GM18517 (cell line): Measurements from ENCODE around the gene SCG5.

Source experiments
- ATAC-seq: cut with Tn5 transposase; IDR thresholded peaks from one replicate; pipeline ENCODE4 v1.9.1; 2021; ENCODE audit warnings: mild to moderate bottlenecking, moderate library complexity; ENCODE audit not compliant: unreplicated experiment

Gene SCG5

GRCh38 chr15:32657941-32658340, 16.4 kb downstream of the SCG5 start:
- ATAC-seq = no peak

- no peak for ATAC-seq
Observed at GRCh38 chr15:32659340-32660155, 18.0 kb downstream of the SCG5 start.

GRCh38 chr15:32663671-32664070, 22.2 kb downstream of the SCG5 start:
- no peak for ATAC-seq

- no peak for ATAC-seq
Observed at GRCh38 chr15:32664796-32665195, 23.3 kb downstream of the SCG5 start.

- no peak for ATAC-seq
Observed at GRCh38 chr15:32667321-32667720, 25.8 kb downstream of the SCG5 start.

- ATAC-seq = no peak
Observed at GRCh38 chr15:32668942-32669341, 27.4 kb downstream of the SCG5 start.

- no peak for ATAC-seq
Observed at GRCh38 chr15:32669896-32670611, 28.5 kb downstream of the SCG5 start.

GRCh38 chr15:32670623-32671022, 29.1 kb downstream of the SCG5 start:
- ATAC-seq = no peak

DNA sequence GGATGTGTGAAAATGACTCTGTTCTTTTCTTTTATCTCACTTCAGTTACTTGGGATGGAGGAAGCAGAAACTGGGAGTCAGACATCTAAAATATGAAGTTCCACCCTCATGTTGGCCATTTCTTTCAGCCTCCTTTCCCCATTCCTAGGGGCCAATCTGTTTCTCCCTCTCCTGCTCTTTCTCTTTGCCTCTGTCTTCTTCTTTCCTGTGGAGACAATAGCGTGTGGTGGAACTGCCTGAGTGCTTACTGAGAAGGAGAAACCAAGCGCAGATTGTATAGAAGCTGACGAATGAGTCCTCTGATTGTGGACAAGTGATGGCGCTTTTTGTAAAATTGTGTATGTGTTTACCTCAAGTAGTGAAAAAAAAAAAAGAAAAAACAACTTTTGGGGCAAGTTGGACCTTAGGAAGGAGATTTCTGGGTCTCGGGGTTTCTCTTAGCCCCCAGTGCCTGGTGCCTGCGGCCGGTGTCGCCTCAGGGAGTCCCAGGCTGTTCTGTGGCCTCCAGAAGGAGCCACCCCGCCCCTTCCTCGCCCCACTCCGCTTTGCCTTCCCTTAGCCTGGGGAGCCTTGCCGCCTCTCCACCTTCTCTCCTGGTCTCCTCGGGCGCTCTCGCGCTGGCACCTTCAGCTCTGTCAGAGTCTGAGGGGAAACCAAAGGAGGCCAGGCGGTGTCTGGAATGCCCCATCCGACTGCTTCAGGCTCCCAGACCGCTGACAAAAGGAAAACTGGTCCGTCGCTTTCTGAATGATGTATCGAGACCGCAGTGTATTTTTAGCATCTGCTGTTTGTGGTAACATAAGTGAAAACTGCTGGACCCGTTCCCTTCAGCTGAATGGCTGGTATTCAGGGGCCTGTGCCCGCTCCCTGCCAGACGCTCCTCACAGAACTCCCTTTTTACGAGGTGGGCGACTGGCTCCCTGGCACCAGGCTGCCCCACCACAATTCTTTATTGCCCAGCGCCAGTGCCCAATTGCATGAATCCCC, 30.1 kb downstream of the SCG5 start:
- no peak for ATAC-seq

DNA sequence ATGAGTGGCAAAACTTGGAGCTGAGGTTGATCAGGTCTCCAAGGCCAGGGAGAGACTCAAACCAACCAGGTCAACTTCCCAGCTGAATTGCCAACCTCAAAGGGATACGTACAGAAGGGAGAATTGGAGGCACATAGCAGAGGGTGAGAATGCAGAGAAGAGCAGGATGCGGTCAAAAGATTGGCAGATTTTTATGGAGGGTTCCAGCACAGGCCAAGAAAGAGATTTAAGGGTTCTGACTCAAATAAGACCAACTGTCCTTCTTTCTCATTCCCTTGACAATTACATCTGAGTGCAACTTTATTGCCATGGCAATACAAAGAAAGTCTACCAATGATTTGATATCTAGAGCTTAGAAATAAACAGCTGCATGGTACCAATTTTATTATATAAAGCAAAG, 33.2 kb downstream of the SCG5 start:
- ATAC-seq = no peak

DNA sequence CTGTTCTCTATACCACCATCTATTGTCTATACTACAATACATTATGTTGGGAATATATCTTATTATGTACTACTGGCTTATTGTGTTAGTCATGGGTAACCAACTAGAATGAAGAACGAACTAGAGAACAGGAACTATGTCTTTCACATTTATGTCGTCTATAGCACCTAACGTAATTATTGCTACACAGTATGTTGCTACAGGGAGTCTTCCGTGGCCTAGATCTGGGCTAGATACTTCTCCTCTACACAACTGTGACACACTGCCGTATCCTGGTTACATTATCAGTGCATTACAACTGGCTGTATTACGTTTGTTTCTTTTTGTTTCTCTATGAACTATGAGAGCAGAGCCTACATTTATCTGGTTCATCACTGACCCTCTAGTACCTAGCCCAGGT, 34.0 kb downstream of the SCG5 start:
- no peak for ATAC-seq

GRCh38 chr15:32676169-32676568, 34.7 kb downstream of the SCG5 start:
- ATAC-seq = no peak

DNA sequence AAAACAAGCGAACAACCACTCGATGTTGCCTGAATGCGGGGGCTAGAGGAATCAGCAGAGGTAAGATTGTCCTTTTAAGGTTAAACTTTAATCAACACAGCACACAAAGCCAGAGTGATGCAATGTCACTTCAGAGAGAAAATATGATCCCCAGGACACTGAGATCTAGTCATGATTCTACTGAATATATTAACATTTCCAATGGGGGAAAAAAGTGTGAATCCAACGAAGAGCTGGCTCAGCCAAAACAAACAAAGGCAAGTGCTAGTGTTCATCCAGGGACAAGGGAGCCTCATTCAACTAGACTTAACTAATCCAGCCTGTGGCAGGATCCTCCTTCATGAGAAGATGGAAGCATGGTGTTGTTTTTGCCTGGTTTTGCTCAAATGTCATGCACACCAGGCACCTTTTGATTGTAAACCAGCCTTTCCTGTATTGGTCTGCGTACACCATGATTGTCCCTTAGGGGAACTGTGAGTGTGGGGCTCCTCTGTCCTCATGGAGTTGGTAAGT, 35.8 kb downstream of the SCG5 start:
- no peak for ATAC-seq

GRCh38 chr15:32679298-32679690, 37.8 kb downstream of the SCG5 start:
- no peak for ATAC-seq

DNA sequence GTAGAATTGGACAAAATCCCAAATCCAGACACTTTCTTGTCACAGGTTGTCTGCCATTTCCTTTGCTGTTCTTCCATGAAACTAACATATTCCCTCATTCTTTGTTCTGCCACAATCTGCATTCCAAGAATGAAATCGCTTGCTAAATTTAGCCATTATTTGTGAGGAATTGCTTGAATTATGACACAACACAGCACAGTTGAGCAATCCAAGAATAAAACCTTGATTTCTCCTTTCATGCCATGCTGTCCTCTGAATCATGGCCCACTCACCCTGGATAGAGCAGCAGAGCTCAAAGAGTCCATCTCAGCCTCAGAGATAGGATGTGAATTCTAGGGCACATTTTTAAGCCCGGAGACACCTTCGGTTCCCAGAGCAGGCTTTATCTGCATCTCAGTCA, 41.1 kb downstream of the SCG5 start:
- no peak for ATAC-seq

DNA sequence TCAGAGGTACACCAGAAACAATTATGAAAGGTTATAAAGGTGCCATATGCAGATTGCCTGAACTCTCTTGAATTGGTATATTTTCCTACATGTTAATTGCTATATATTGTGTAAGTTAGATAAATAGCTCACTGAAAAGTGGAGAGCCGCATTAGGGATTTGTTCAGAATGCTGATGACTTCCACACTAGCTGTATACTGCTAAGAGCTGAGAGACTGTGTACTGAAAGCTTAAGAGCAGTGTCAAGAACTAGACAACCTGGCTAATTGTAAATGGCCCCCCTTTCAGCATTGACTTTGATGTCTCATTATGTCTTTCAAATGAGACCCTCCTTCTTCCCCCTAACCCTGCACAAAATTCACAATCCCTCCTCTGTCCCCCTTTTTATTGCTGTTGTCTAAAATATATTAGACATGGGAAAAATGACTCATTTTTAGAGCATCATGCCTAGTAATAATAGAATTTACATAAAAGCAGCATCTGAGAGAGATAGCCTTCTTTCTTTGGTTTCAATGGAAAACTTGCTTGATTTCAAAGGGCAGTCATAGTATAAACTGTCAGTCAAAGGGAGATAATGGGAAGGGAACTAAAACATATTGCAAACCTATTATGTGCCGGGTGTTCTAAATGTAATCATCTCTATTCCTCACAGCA, 41.6 kb downstream of the SCG5 start:
- ATAC-seq = no peak

DNA sequence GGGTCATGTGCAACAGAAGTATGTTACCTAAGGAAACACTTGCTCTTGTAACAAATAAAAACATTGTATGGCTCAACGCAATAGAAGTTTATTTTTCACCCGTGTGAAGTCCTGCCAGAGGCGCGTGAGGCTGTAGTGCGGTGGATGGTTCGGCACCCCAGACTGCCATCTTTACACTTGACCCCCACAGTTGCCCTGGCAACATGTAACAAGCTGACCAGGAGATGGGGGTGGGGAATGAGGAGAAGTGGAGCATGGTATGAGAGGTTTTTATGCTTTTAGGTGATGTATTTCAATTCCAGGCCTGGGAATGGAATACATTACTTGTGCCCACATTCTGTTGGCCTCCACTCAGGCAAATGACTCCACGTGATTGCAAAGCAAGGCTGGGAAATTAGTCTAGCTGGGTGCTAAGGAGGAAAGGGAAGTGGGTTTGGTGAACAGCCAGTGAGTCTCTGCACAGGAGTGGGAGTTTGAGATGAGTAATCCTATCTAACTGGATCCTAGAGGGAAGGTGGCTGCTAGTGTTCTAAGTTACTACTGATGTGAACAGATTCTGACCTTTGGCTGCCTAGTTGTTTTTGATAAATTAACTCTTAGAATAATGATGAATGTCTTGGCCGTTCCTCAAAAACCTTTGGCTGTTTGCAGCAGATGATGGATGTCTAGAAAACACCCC, 42.5 kb downstream of the SCG5 start:
- ATAC-seq = no peak

GRCh38 chr15:32685576-32685975, 44.1 kb downstream of the SCG5 start:
- ATAC-seq = no peak

GRCh38 chr15:32687556-32687955, 46.0 kb downstream of the SCG5 start:
- ATAC-seq = no peak

- ATAC-seq = no peak
Observed at GRCh38 chr15:32688151-32688639, 46.7 kb downstream of the SCG5 start.
